ENCODE results near the gene MCUR1.
"Not testable (repeated sequence)": the region's sequence is repeated elsewhere in the genome, so short reads cannot be mapped to it uniquely, and the experiment has no call there.

MCUR1 gene

GRCh38 chr6:13828656-13829301 is 14.4 kb upstream of the MCUR1 start:
- not testable (repeated sequence) for DNase-seq (ENCODE audit: low read depth in 2 of 2)

GRCh38 chr6:13827032-13827431 is 12.7 kb upstream of the MCUR1 start:
- DNase-seq (ENCODE audit: low read depth in 2 of 2): no peak

GRCh38 chr6:13825871-13826270 is 11.5 kb upstream of the MCUR1 start:
- no peak for DNase-seq (ENCODE audit: low read depth in 2 of 2)

GRCh38 chr6:13818341-13818740 is 4.0 kb upstream of the MCUR1 start:
- no peak for DNase-seq (ENCODE audit: low read depth in 2 of 2)

- no peak for DNase-seq (ENCODE audit: low read depth in 2 of 2)
Observed at GRCh38 chr6:13814938-13815575, 700 bp upstream of the MCUR1 start.

GRCh38 chr6:13813621-13814175 is 659 bp downstream of the MCUR1 start:
- DNase-seq (ENCODE audit: low read depth in 2 of 2): peak; percentile 7 to 8

GRCh38 chr6:13813026-13813425 is 1.3 kb downstream of the MCUR1 start:
- no peak for DNase-seq (ENCODE audit: low read depth in 2 of 2)

- DNase-seq (ENCODE audit: low read depth in 2 of 2): no peak
Observed at GRCh38 chr6:13812359-13812642, 2.1 kb downstream of the MCUR1 start.

GRCh38 chr6:13811627-13812358 is 2.6 kb downstream of the MCUR1 start:
- no peak for DNase-seq (ENCODE audit: low read depth in 2 of 2)

GRCh38 chr6:13810688-13811446 is 3.5 kb downstream of the MCUR1 start:
- no peak for DNase-seq (ENCODE audit: low read depth in 2 of 2)

- no peak for DNase-seq (ENCODE audit: low read depth in 2 of 2)
Observed at GRCh38 chr6:13808801-13809200, 5.6 kb downstream of the MCUR1 start.

- DNase-seq (ENCODE audit: low read depth in 2 of 2): no peak
Observed at GRCh38 chr6:13807696-13808095, 6.7 kb downstream of the MCUR1 start.

- no peak for DNase-seq (ENCODE audit: low read depth in 2 of 2)
Observed at GRCh38 chr6:13803581-13803980, 10.8 kb downstream of the MCUR1 start.

- no peak for DNase-seq (ENCODE audit: low read depth in 2 of 2)
Observed at GRCh38 chr6:13800615-13801014, 13.7 kb downstream of the MCUR1 start.

- DNase-seq (ENCODE audit: low read depth in 2 of 2): no peak
Observed at GRCh38 chr6:13796781-13797180, 17.6 kb downstream of the MCUR1 start.

- DNase-seq (ENCODE audit: low read depth in 2 of 2): peak; percentile 66 to 76
Observed at GRCh38 chr6:13795041-13795750, 19.2 kb downstream of the MCUR1 start.

- no peak for DNase-seq (ENCODE audit: low read depth in 2 of 2)
Observed at GRCh38 chr6:13794184-13794583, 20.2 kb downstream of the MCUR1 start.

- DNase-seq (ENCODE audit: low read depth in 2 of 2): no peak
Observed at GRCh38 chr6:13789746-13790145, 24.6 kb downstream of the MCUR1 start.

GRCh38 chr6:13788820-13789219 is 25.5 kb downstream of the MCUR1 start:
- no peak for DNase-seq (ENCODE audit: low read depth in 2 of 2)

GRCh38 chr6:13787137-13787536 is 27.2 kb downstream of the MCUR1 start:
- DNase-seq (ENCODE audit: low read depth in 2 of 2): no peak

- not testable (repeated sequence) for DNase-seq (ENCODE audit: low read depth in 2 of 2)
Observed at GRCh38 chr6:13780162-13780561, 34.2 kb downstream of the MCUR1 start.

GRCh38 chr6:13778028-13778427 is 36.3 kb downstream of the MCUR1 start:
- no peak for DNase-seq (ENCODE audit: low read depth in 2 of 2)

All from stimulated activated CD8-positive, alpha-beta memory T cell treated with anti-CD3 and anti-CD28 coated beads, Interleukin-2, amount 100 ng/mL, for 48 hours (primary cell).